ENCODE results near the gene GRID1.

GRID1 gene

DNA sequence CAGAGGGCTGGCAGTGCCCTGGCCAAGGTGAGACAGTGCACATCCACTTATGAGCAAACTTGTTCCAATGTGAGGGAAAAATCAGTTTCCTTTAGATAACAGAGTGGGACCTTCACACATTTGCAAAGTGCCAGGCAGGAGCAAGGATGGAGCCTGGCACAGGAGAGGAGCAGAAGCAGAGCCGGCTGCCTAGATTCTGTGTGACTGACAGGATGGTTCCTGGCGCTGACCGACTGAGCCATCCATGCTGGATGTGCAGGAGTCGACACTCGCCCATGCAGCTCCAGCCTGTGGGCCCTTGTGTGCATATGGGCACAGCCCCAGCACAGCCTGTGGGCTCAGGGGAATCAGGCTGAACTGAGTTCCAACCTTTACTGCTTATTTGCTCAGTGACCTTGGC, 346.5 kb downstream of the GRID1 start:
- Histone ChIP-seq H4K20me1 (ENCODE audit: insufficient read depth, low read length) (no peaks in the 10 kb centered on the region), H3K4me3 (ENCODE audit: low read length) (no peak overlapping the region), H3K9me2 (replicated peaks; ENCODE audit: insufficient read depth, low read length) (no peaks in the 10 kb centered on the region), H2AFZ (ENCODE audit: low read length) (no peak overlapping the region), H3K9me3 (replicated peaks; ENCODE audit: insufficient read depth, low read length) (no peaks in the 10 kb centered on the region), H3K9ac (ENCODE audit: low read length) (no peak overlapping the region), H3F3A (ENCODE audit: insufficient read depth, low read length) (no peaks in the 10 kb centered on the region), H3K36me3 (replicated peaks; ENCODE audit: insufficient read depth, low read length) (no peaks in the 10 kb centered on the region), H3K27ac (ENCODE audit: low read length) (no peak overlapping the region), H3K27me3 (replicated peaks; ENCODE audit: insufficient read depth, low read length) (no peaks in the 10 kb centered on the region), H3K79me2 (ENCODE audit: low read length) (no peaks in the 10 kb centered on the region), H3K4me1 (ENCODE audit: low read length) (no peaks in the 10 kb centered on the region), H3K4me2 (ENCODE audit: low read depth, low read length) (no peak overlapping the region)
- TF ChIP-seq EZH2phosphoT487 (IDR thresholded peaks at IDR 0.05; ENCODE audit: low read length) (no peak), EZH2 (optimal IDR thresholded peaks at IDR 0.05; ENCODE audit: low read depth, low read length) (no peak)
- TF ChIP-seq, protein P1, sequence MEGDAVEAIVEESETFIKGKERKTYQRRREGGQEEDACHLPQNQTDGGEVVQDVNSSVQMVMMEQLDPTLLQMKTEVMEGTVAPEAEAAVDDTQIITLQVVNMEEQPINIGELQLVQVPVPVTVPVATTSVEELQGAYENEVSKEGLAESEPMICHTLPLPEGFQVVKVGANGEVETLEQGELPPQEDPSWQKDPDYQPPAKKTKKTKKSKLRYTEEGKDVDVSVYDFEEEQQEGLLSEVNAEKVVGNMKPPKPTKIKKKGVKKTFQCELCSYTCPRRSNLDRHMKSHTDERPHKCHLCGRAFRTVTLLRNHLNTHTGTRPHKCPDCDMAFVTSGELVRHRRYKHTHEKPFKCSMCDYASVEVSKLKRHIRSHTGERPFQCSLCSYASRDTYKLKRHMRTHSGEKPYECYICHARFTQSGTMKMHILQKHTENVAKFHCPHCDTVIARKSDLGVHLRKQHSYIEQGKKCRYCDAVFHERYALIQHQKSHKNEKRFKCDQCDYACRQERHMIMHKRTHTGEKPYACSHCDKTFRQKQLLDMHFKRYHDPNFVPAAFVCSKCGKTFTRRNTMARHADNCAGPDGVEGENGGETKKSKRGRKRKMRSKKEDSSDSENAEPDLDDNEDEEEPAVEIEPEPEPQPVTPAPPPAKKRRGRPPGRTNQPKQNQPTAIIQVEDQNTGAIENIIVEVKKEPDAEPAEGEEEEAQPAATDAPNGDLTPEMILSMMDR (IDR thresholded peaks at IDR 0.05; ENCODE audit: low read length), result no peak
- no peak for DNase-seq

DNA sequence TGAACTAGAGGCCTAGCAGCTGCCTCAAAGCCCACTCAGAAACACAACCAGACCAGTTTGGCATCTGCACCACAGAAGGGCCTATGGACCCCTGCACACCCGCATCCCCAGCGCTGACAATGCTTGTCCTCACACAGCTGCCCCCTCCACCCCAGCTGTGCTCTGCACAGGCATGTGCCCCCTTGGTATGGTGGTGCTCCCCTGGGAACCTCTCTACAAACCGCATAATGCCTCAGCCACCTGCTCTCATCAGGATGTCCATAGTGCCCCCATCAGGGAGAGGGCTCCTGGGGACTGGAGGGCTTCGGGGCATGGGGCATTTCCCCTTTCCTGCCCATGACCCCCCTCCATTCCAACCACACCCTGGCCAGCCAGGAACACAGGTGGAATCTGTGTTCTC, 347.5 kb downstream of the GRID1 start:
- H3K4me1 ChIP-seq (ENCODE audit: low read length), result no peaks in the 10 kb centered on the region
- H2AFZ ChIP-seq (ENCODE audit: low read length), result no peak overlapping the region
- no peaks in the 10 kb centered on the region for H3K27me3 ChIP-seq (replicated peaks; ENCODE audit: insufficient read depth, low read length)
- no peaks in the 10 kb centered on the region for H3K79me2 ChIP-seq (ENCODE audit: low read length)
- no peak overlapping the region for H3K4me3 ChIP-seq (ENCODE audit: low read length)
- H3K9me2 ChIP-seq (replicated peaks; ENCODE audit: insufficient read depth, low read length), result no peaks in the 10 kb centered on the region
- H3K36me3 ChIP-seq (replicated peaks; ENCODE audit: insufficient read depth, low read length), result no peaks in the 10 kb centered on the region
- H4K20me1 ChIP-seq (ENCODE audit: insufficient read depth, low read length), result no peaks in the 10 kb centered on the region
- TF ChIP-seq EZH2 (optimal IDR thresholded peaks at IDR 0.05; ENCODE audit: low read depth, low read length) (no peak), EZH2phosphoT487 (IDR thresholded peaks at IDR 0.05; ENCODE audit: low read length) (no peak)
- TF ChIP-seq, protein P1 (IDR thresholded peaks at IDR 0.05; ENCODE audit: low read length), result no peak
- no peak overlapping the region for H3K4me2 ChIP-seq (ENCODE audit: low read depth, low read length)
- H3K27ac ChIP-seq (ENCODE audit: low read length), result no peak overlapping the region
- no peaks in the 10 kb centered on the region for H3F3A ChIP-seq (ENCODE audit: insufficient read depth, low read length)
- no peak overlapping the region for H3K9ac ChIP-seq (ENCODE audit: low read length)
- H3K9me3 ChIP-seq (replicated peaks; ENCODE audit: insufficient read depth, low read length), result no peaks in the 10 kb centered on the region
- DNase-seq, result no peak

DNA sequence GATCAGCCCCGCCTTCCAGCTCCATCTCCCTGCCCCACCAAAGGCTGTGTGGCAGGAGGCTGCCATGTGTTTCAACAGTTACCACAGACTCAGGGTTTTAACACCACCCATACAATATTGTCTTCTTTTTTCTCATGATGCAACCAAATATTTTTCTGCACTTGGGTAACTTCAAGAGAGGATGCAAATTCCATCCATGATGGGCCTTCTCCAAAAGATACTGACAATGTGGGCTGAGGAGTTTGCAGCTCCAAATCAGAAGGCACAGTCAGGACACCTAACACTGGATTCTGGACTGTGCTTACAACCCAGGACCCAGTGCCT, 347.9 kb downstream of the GRID1 start:
- Histone ChIP-seq H3K9ac (ENCODE audit: low read length) (no peak overlapping the region), H3K27ac (ENCODE audit: low read length) (no peak overlapping the region), H3K9me2 (replicated peaks; ENCODE audit: insufficient read depth, low read length) (no peaks in the 10 kb centered on the region), H3K4me2 (ENCODE audit: low read depth, low read length) (no peak overlapping the region), H3K4me1 (ENCODE audit: low read length) (no peaks in the 10 kb centered on the region), H2AFZ (ENCODE audit: low read length) (no peak overlapping the region), H3K36me3 (replicated peaks; ENCODE audit: insufficient read depth, low read length) (no peaks in the 10 kb centered on the region), H3K9me3 (replicated peaks; ENCODE audit: insufficient read depth, low read length) (no peaks in the 10 kb centered on the region), H3K79me2 (ENCODE audit: low read length) (no peaks in the 10 kb centered on the region), H3F3A (ENCODE audit: insufficient read depth, low read length) (no peaks in the 10 kb centered on the region), H4K20me1 (ENCODE audit: insufficient read depth, low read length) (no peaks in the 10 kb centered on the region), H3K27me3 (replicated peaks; ENCODE audit: insufficient read depth, low read length) (no peaks in the 10 kb centered on the region), H3K4me3 (ENCODE audit: low read length) (no peak overlapping the region)
- TF ChIP-seq, protein P1 (IDR thresholded peaks at IDR 0.05; ENCODE audit: low read length), result no peak
- TF ChIP-seq EZH2 (optimal IDR thresholded peaks at IDR 0.05; ENCODE audit: low read depth, low read length) (no peak), EZH2phosphoT487 (IDR thresholded peaks at IDR 0.05; ENCODE audit: low read length) (no peak)
- DNase-seq, result no peak
